HG03558 (cell line): Measurements from ENCODE around the gene NAV2.
"Not testable (repeated sequence)": the region's sequence is repeated elsewhere in the genome, so short reads cannot be mapped to it uniquely, and the experiment has no call there.

Experiments
- ATAC-seq: cut with Tn5 transposase; IDR thresholded peaks from one replicate; pipeline ENCODE4 v1.9.1; 2021; ENCODE audit warnings: moderate number of reproducible peaks; ENCODE audit not compliant: unreplicated experiment; ENCODE audit errors: extremely low read depth

The NAV2 gene

DNA sequence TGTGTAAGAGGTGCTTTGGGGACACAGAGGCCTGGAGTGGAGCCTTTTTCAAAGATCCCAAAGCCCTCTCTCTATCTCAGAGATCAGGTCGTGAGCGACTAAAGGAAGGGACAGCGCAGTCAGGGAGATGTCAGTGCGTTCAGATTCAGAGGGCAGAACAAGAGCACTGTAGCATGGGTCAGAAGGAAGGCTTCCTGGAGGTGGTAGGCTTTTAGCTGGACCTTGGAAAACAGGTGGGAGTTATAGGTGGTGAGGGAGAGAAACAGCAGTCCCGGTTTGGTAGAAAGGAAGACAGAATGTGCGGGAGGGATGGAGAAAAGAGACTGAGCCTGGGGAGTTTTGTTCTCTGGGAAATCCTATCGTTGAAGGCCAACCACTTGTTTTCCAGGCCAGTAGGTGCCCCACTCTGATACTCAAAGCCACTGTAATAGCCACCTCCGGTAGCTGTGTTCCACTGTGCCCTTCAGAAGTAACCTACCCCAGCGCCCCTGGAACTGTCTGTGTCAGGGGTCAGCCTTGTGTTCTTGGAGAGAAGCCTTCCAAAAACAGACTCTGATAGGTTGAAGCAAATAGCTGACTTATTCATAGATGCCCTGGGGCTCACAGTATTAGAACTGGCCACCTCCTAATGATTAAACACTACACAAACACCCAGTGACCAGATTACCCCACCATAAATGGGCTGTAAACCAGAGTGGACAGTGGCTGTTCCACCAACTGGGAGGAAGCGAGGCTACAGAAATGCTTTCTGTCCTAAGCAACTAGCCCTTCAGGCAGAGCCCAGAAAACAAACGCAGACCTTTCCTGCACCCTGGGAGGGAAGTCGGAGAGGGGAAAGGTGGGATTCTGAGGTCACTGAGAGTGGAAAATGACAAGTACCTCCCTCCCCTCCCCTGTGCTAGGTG lies 289.9 kb downstream of the NAV2 start:
- no peak for ATAC-seq

DNA sequence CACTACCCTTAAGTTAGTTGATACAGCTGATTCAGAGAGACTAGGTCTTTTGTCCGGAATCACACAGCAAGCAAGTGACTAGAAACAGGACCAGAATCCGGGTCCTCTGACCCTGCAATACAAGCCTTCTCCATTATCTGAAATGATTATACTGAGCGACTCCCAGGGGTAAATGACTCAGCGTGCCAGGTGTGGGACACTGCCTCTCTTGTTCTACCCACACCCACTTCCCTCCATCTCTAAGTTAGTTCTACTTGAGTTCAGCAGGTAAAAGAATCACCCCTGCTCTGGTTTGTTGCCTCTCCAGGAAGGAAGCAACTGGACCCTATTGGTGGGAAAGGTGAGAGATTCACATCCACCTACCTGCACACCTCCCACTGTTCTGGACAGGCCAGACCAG lies 290.7 kb downstream of the NAV2 start:
- no peak for ATAC-seq

DNA sequence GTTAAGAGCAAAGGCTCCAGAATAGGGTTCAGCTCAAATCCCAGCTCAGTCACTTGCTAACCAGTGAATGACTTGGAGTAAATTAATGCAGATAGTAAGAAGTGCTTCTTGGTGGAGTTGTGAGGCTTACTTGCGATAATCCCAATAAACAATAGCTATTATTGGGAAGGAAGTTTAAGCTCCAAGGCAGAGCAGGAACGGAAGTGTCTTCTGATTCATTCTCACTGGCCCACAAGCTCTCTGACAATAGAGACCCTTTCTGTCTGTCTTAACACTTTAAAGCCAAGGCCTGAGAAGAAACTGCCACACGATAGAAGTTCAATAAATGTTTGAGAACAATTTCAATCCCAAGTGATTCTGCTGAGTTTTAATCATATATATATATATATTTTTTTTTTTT lies 292.2 kb downstream of the NAV2 start:
- ATAC-seq: no peak

DNA sequence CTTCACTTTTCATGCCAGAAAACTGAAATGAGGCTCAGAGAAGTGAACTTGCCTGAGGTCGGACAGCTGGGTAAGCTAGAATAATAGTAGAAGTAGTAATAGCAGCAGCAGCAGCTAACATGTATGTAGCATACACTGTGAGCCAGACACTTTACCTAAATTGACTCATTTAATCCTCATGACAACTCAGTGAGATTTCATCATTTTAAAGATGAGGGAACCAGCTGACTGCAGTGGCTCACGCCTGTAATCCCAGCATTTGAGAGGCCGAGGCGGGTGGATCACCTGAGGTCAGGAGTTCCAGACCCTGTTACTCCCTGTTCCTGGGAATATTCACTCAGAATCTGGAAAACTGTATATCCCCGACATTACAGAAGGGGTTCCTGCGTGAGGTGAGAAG lies 293.1 kb downstream of the NAV2 start:
- no peak for ATAC-seq

DNA sequence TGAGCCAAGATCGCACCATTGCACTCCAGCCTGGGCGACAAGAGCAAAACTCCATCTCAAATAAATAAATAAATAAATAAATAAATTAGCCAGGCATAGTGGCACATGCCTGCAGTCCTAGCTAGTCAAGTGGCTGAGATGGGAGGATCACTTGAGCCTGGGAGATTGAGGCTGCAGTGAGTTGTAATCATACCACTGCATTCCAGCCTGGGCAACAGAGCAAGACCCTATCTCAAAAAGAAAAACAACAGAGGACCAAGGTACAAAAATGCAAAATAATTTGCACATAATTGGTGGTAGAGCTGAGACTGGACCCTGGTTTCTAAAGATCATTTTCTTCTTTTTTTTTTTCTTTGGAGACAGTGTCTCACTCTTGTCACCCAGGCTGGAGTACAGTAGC lies 294.0 kb downstream of the NAV2 start:
- ATAC-seq: not testable (repeated sequence)

DNA sequence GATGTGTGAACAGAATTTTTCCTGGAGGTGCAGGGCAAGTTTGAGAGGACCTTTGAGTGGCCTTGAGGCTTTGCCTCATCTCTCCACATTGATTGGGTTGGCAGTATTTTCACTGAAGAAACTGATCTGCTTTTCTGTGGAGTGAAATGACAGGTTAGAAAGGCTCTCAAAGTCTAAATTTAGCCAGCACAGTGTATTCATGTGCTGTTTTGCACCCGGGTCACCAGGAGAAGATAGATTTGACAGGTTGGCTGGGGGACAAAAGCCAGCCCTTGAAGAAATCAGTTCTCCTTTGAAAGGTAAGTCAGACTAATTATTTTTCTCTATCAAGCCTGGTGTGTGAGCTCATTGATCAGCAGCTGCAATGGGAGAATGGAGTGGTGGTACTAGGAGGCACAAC lies 294.7 kb downstream of the NAV2 start:
- no peak for ATAC-seq

DNA sequence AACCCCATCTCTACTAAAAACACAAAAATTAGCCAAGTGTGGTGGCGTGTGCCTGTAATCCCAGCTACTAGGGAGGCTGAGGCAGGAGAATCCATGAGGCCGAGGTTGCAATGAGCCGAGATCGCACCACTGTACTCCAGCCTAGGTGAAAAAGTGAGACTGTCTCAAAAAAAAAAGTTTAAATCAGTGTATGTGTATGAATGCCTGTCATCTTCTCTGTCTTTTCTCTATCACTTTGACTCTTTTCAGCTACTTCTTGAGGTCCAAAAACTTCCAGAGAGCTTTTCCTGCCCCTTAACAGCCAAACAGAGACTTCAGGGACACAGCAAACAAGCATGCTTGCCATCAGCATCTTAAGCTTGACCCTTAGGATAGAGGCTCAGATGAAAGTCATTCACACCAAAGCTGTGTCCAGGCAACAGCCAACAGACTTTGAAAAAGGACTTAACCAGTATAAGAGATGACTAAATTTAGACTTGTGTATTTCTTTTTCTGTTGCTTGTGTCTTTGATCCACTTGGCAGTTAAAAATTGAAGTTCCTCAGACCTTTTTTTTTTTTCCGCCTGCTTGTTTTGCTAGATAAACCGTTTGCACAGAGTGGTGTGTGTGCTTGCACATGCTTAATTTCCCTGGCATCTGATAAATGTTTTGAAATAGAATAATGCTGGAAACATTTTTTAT lies 295.7 kb downstream of the NAV2 start:
- no peak for ATAC-seq

DNA sequence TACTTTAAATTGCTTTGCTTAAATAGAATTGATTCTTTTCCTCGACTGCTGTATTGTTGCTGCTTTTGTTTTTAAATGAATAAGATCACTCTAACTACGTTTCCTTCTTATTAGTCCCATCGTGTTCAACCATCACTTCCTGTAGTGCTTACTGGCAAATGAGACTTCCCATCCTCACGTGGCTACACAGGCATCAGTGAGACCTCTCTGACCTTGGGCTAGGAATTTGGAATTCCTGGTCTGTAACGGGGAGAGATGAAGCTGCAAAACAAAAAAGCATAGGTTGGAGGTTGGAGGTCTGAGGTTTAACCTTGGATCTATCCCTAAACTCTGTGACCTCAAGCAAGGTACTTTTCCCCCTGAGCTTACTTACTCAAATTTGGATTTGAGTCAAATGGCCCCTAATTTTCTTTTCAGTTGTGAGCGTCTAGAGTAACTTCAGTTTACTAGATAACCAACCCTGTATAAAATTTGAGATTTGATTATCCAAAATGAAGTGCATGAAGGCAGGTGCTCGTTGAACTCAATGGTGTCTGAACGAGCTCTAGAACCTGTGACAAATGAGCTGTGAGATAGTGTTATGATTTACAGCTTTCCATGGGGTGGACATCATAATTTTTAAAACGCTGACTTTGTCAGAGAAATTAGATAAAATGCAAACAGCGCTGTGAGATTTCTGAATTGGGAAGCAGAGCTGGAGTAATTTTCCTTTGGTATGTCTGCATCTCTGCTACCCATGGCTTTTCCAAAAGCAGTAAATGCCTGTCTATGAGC lies 296.4 kb downstream of the NAV2 start:
- no peak for ATAC-seq

DNA sequence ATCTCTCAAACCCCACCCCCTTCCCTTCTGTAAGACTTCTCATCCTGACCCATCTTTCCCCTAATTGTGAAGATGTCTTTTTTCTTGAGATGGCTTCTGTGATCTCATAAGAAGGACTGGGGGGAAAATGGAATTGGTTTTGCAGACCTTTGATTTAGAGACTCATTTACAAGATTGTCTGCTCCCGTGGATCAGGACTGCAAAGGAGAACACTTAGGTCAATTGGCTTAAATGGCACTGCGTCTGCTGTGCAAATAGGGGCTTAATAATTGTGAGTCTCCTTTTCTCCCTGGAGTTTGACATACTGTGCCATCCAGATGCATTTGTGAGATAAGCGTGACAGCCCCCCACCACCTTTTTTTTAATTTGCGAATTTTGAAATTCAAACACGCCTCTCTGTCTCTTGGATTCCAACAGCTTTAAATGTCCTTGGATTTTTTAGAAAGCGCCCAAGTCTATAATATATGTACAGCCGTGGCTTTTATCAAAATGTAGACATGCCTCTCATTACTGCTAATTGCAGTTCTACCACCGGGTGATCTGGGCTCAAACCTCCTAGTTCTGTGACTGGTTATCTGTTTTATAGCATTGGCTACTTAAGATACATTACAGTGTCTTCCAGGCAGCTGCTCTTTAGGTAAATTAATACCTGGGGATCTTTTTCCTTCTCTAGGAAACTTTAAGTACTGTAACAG lies 297.7 kb downstream of the NAV2 start:
- ATAC-seq: no peak

DNA sequence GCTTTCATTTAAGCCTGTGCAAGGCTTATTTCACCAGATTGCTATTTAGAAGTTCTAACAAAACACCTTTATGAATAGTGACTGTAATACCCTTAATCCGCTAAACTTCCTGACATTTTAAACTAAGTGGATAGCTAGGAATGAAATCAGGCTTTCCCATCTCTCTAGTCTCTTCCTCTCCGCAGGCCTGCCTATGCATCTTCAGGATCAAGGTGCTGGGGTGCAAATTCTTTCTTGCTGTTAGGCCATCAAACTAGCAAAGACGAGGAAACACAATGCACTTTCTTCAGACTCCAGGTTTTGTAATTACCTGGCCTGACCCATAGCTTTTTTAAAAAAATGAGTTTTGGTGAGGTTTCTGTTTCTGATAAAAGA lies 298.2 kb downstream of the NAV2 start:
- ATAC-seq: no peak

DNA sequence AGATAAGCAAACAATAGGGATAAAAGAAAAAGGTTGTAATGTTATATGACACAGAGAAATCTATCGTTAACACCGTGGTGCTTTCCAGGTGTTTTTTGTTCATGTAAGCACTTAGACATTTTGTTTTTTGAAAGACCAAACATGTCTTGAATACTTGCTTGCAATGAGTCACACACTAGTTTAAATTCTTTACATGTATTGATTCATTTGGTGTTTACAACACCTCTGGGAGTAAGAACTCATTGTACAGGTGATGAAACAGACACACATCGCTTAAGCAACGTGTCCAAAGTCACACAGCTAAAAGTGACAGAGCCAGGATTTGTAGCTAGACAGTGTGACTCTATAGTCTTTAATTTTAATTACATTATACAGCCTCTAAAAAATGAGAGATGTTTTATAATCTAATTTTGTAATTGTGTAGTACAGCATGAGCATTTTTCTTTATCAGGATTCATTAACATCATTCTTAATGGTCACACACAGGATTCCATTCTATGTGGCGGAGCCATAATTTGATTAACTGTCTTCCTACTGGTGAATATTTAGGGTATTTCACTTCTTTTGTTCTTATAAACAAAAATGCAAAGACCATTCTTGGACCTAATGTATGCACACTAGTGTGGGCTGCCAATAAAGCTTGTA lies 298.8 kb downstream of the NAV2 start:
- no peak for ATAC-seq

DNA sequence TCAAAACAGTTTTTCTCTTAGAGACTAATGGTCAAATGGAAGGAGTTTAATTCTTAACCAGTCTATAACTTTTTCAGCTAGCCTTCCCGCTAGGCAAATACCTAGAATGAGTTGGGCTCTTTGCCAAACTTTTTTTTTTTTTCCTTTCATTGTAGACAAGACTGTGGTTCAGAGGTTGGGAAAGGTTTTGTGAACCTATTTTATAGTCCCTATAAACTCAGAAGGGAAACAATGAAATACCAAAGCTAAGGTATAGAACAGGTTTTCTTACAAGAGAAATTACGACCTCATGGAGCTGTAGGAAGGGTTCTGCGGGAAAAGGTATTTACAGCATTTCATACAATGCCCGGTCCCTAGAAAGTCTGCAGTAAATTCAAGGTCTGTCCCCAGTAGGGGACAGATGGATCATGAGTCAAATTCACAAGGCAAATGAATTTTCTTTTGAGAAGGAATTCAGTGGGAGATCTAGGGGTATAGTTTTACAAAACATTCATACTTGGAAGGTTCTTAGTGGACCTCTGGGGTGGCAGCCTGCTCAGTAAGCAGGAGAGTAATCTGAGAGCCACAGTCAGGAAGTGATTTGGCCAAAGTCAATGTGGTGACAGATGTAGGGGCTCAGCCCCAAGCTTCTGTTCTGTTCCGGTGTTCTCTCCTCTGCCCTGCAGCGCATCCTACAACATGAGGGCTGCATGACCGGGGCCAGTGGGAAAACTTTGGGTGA lies 300.9 kb downstream of the NAV2 start:
- ATAC-seq: no peak

DNA sequence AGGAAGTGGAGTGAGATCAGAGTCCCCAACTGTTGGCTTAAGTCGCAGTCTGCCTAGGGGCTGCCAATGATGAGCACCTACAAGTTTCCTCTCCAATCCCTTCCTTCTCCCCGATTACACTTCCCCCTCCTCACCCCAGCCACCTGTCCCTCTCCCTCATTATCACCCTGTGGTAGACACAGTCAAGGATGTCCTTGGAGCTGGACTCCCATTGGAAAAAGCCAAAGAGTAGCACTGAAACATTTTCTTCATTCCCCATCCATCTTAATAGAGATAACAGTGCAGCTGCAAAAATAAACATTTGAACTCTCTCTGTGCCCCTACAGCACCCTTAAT lies 301.4 kb downstream of the NAV2 start:
- no peak for ATAC-seq

DNA sequence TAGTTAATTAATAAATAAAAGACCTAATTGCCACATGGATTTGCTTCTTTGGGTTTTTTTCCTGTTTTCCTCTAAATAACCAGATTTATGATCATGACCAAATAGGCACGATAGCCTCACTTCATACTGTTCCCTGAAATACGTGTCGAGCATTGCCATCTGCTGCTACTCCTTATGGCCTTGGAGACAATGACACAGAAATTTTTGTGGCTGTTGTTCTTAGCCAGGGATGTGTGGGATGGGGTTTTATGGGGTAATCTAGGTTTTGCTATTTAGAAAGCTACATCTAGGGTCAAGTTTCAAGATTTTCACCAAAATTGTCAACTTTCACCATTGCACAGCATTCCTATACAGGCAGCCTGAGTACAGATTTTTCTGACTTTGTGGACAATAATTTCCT lies 302.5 kb downstream of the NAV2 start:
- ATAC-seq: no peak

DNA sequence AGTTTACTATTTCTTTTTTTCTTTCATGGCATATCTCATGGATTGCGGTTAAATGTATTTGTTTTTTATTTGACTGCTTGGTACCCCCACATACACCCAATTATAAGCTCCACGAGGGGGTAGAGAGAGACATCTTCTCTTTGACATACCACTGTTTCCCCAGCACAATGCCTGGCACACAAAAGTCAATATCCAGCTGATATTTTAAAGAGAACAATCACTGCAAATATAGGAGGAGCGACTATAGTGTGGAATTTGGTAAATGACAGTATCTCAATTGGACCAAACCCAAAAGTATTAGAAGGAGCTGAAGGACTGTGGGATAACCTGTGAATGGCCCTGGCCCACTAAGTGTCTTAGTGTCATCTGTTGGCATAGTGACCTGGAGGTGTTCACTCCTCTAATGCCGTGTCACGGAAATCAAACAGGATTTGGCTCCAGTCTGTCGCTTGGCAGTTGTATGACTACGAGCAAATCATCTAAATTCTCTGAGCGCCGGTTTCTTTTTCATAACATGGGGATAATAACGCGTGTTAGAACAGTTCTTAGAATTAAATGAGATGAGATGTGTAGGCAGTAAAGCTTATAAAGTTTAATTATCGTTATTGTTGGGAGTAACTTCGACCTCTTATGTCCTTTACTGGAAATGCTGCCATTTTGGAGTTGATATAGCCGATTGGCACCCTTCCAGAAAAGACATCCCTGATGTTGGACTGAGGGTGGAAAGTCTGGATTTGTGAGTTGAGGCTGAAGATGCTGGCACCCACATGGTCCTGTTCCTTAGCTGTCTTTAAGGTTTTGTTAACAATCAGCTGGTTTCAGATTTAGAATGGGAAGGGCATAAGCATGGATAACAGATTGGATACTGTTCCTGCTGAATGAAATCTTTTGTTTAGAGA lies 303.1 kb downstream of the NAV2 start:
- ATAC-seq: no peak

DNA sequence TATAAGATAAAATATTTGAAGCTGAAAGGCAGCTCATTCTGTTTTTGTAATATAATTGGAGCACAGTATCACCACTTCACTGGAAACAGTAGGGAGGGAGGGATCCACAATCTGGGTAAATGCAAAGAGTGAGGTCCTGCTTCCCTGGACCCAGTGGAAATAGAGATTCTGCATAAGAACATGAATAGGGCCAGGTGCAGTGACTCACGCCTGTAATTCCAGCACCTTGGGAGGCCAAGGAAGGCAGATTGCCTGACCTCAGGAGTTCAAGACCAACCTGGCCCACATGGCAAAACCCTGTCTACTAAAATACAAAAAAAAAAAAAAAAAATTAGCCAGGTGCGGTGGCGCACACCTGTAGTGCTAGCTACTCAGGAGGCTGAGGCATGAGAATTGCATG lies 303.9 kb downstream of the NAV2 start:
- no peak for ATAC-seq

DNA sequence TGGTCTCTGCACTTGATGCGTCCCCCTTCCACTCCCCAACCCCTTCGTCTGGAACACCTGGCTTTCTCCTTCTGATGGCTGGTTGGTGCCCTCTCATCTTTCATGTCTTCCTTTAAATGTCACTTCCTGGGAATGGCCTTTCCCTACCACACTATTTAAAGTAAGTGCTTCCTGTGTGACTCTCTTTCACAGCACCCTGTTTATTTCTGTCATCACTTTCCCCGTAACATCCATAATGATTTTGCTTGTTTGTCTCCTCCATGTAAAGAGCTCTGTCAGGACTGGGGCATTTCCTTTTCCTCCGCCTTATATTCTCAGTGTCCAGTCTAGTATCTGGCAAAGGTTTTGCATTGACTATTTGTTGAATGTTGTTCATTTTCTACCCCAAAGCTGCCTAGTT lies 304.7 kb downstream of the NAV2 start:
- no peak for ATAC-seq

DNA sequence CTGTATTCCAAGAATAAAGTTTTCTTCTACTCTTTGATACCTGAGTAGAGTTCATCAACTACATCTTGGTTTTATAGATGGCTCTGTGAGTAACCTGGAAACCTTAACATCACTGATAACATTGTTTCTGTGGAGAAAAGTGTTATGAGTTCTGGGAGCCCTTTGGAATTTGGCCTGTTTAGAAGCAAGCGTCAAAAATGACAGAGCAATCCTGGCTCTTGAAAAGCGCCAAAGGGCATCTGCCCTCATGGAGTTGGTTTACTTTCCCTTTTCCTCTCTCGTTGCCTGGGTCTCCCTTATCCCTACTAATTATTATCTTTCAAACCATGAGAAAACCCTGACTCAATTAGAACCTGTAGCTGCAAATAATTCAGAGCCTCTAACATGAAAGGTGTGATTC lies 307.6 kb downstream of the NAV2 start:
- ATAC-seq: no peak

DNA sequence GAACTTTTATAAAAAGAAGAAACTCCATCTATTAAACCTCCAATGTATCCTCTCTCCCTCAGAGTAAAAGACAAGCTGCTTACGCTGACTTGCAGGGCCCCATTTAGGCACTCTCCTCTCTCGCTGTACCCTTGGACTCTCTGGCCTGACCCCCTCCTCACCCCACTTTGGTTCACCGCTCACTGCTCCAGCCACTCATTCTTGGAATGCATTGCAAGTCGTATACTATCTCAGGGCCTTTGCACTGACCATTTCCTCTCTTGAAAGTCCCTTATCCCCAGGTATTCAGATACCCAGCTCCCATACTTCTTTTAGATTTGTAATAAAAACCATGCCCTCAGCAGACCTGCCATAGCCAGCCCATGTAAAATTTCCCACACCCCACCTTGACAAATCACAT lies 308.1 kb downstream of the NAV2 start:
- no peak for ATAC-seq
